CD14-positive monocyte (primary cell): ENCODE measurements around the gene OSBPL10. TPM values are rescaled to one million over a fixed set of nuclear protein-coding genes. Genes with fewer than 3 reads are reported as not detected.

ENCODE experiments used
- DNase-seq, 3 donors: peaks; one replicate each; pipeline ENCODE4 v3.0.0-alpha.2; 2011 to 2022
- H2AFZ ChIP-seq: 2 replicates; pipeline ENCODE4 v1.6.0; 2012; ENCODE audit warnings: mild to moderate bottlenecking, low read depth, low read length, inconsistent platforms; ENCODE audit not compliant: insufficient read depth, poor library complexity, severe bottlenecking
- H3K27ac ChIP-seq, 2 donors: 1 replicate in 1 of 2; 2 replicates in 1 of 2; pipeline ENCODE4 v1.5.1; 2012 to 2013; ENCODE audit warnings: low read length in 2 of 2, control low read depth in 1 of 2, inconsistent platforms in 1 of 2, low read depth in 1 of 2, mild to moderate bottlenecking in 1 of 2
- H3K27me3 ChIP-seq, 2 donors: one replicate each; pipeline versions ENCODE4 v1.6.0 to v1.6.1; 2011 to 2013; ENCODE audit warnings: low read length in 2 of 2; ENCODE audit not compliant: control insufficient read depth in 2 of 2, insufficient read depth in 2 of 2
- H3K36me3 ChIP-seq, 2 donors: replicated peaks in 1 of 2; 1 replicate in 1 of 2; 2 replicates in 1 of 2; pipeline versions ENCODE4 v1.5.1 to v1.6.1; 2012 to 2013; ENCODE audit warnings: low read length in 2 of 2, control low read depth in 1 of 2, inconsistent platforms in 1 of 2, mild to moderate bottlenecking in 1 of 2; ENCODE audit not compliant: insufficient read depth in 2 of 2, control insufficient read depth in 1 of 2
- H3K4me1 ChIP-seq, 2 donors: 1 replicate in 1 of 2; 2 replicates in 1 of 2; pipeline versions ENCODE4 v1.5.1 to v1.6.1; 2012 to 2013; ENCODE audit warnings: low read length in 2 of 2, control low read depth in 1 of 2, inconsistent platforms in 1 of 2, mild to moderate bottlenecking in 1 of 2, moderate library complexity in 1 of 2; ENCODE audit not compliant: insufficient read depth in 2 of 2, control insufficient read depth in 1 of 2
- H3K4me2 ChIP-seq: replicated peaks from 2 replicates; pipeline ENCODE3; 2012; ENCODE audit warnings: low read length, moderate library complexity, mild to moderate bottlenecking; ENCODE audit not compliant: poor library complexity, severe bottlenecking; ENCODE audit errors: extremely low read depth
- H3K4me3 ChIP-seq, 3 experiments: fragments of 200-600 bp in 1 of 3; sonication (generic) in 1 of 3; replicated peaks in 1 of 3; 1 replicate in 2 of 3; 2 replicates in 1 of 3; pipeline ENCODE4 v1.5.1; 2011 to 2013; ENCODE audit warnings: low read length in 3 of 3, mild to moderate bottlenecking in 3 of 3, control low read depth in 2 of 3, low read depth in 2 of 3, inconsistent platforms in 1 of 3, moderate library complexity in 1 of 3
- H3K79me2 ChIP-seq: 2 replicates; pipeline ENCODE4 v1.6.0; 2012; ENCODE audit warnings: mild to moderate bottlenecking, control low read depth, inconsistent platforms, low read length, moderate library complexity; ENCODE audit not compliant: insufficient read depth
- H3K9ac ChIP-seq: 2 replicates; pipeline ENCODE4 v1.6.0; 2017; ENCODE audit warnings: low read length, mild to moderate bottlenecking; ENCODE audit not compliant: insufficient read depth, poor library complexity, severe bottlenecking
- H3K9me3 ChIP-seq, 2 donors: replicated peaks in 1 of 2; 1 replicate in 1 of 2; 2 replicates in 1 of 2; pipeline versions ENCODE4 v1.5.1 to v1.6.1; 2012 to 2013; ENCODE audit warnings: low read length in 2 of 2, control low read depth in 1 of 2; ENCODE audit not compliant: control insufficient read depth in 1 of 2, insufficient read depth in 1 of 2
- H4K20me1 ChIP-seq: 2 replicates; pipeline ENCODE4 v1.6.0; 2012; ENCODE audit warnings: mild to moderate bottlenecking, low read length, control low read depth, moderate library complexity; ENCODE audit not compliant: insufficient read depth
- H3K27ac Mint-ChIP-seq, 7 donors: one replicate each; pipeline ENCODE4 v1.8.0; 2020; ENCODE audit warnings: mild to moderate bottlenecking in 7 of 7, mixed read lengths in 7 of 7, moderate library complexity in 6 of 7, inconsistent platforms in 2 of 7
- H3K27me3 Mint-ChIP-seq, 3 donors: one replicate each; pipeline ENCODE4 v1.8.0; 2021 to 2022; ENCODE audit warnings: low read depth in 3 of 3, mild to moderate bottlenecking in 3 of 3, mixed read lengths in 3 of 3, moderate library complexity in 3 of 3, inconsistent platforms in 1 of 3
- H3K36me3 Mint-ChIP-seq, 2 donors: one replicate each; pipeline ENCODE4 v1.8.0; 2020; ENCODE audit warnings: mixed read lengths in 2 of 2, inconsistent platforms in 1 of 2, mild to moderate bottlenecking in 1 of 2
- H3K4me1 Mint-ChIP-seq: one replicate; pipeline ENCODE4 v1.8.0; 2020; ENCODE audit warnings: mild to moderate bottlenecking, mixed read lengths
- H3K4me3 Mint-ChIP-seq, 2 donors: one replicate each; pipeline ENCODE4 v1.8.0; 2020; ENCODE audit warnings: mild to moderate bottlenecking in 2 of 2, mixed read lengths in 2 of 2, moderate library complexity in 1 of 2
- H3K9me3 Mint-ChIP-seq, 7 donors: one replicate each; pipeline ENCODE4 v1.8.0; 2020 to 2022; ENCODE audit warnings: mixed read lengths in 7 of 7, mild to moderate bottlenecking in 6 of 7, moderate library complexity in 6 of 7, inconsistent platforms in 2 of 7
- CTCF ChIP-seq: fragments of 200-600 bp; IDR thresholded peaks from one replicate; pipeline ENCODE4 v1.8.0; 2022; ENCODE audit warnings: antibody characterized with exemption, mild to moderate bottlenecking
- WGBS: methylation state at CpG from one replicate; pipeline ENCODE4 v1.1.5; 2013; ENCODE audit warnings: missing lambda C conversion rate; ENCODE audit not compliant: insufficient coverage; 5-methylcytosine and 5-hydroxymethylcytosine counted together
- intact Hi-C, 2 donors: fragments of 100-400 bp; cut with micrococcal nuclease; formaldehyde crosslinking; loops; one replicate each; pipeline versions ENCODE4 v1.15.0 to v1.15.1; 2023
- polyA plus RNA-seq, 3 donors: library from polyadenylated mRNA; depleted of rRNA in 1 of 3; unstranded in 2 of 3; stranded (reverse) in 1 of 3; fragments of 300-500 nt in 2 of 3; fragments of >200 nt in 1 of 3; fragmentation: Illumina TruSeq in 2 of 3; gene quantifications; 1 replicate in 2 of 3; 2 replicates in 1 of 3; pipeline ENCODE4 v1.2.3, GENCODE V29; 2012 to 2021

The OSBPL10 gene
- polyA plus RNA-seq, 3 donors, result 0.03 TPM; not detected in 2

GRCh38 chr3:31937225-31937624 lies 43.8 kb downstream of the OSBPL10 start:
- Histone ChIP-seq H2AFZ (no peak overlapping the region), H3K4me2 (no peak overlapping the region), H3K4me3 (no peak overlapping the region), H3K4me1 (no peaks in the 10 kb centered on the region), H4K20me1 (no peaks in the 10 kb centered on the region), H3K27ac (no peak overlapping the region), H3K9ac (no peak overlapping the region), H3K79me2 (no peaks in the 10 kb centered on the region), H3K27me3 (no peaks in the 10 kb centered on the region), H3K9me3 (no peaks in the 10 kb centered on the region), H3K36me3 (no peaks in the 10 kb centered on the region)
- Mint-ChIP-seq H3K27ac (no peak overlapping the region), H3K9me3 (peaks cover 0 to 2% (median 0%) of the 10 kb centered on the region in 7 donors), H3K27me3 (peaks cover 2 to 7% (median 4%) of the 10 kb centered on the region in 3 donors), H3K4me1 (no peaks in the 10 kb centered on the region), H3K4me3 (no peak overlapping the region), H3K36me3 (no peaks in the 10 kb centered on the region)
- intact Hi-C loops, result no loop called here
- 88% methylated on average over 2 of the region's 4 CpGs for whole genome bisulfite sequencing
- DNase-seq, result no peak
- no peak for TF ChIP-seq CTCF

- H3K27ac Mint-ChIP-seq, result no peak overlapping the region
- Histone ChIP-seq H3K4me2 (no peak overlapping the region), H2AFZ (no peak overlapping the region), H3K36me3 (no peaks in the 10 kb centered on the region), H3K9me3 (no peaks in the 10 kb centered on the region), H3K4me1 (no peaks in the 10 kb centered on the region), H3K79me2 (no peaks in the 10 kb centered on the region), H3K4me3 (no peak overlapping the region), H4K20me1 (no peaks in the 10 kb centered on the region), H3K27me3 (no peaks in the 10 kb centered on the region), H3K9ac (no peak overlapping the region), H3K27ac (no peak overlapping the region)
- H3K4me3 Mint-ChIP-seq, result no peak overlapping the region
- H3K27me3 Mint-ChIP-seq, result peaks cover 2 to 4% (median 4%) of the 10 kb centered on the region in 3 donors
- no peak for TF ChIP-seq CTCF
- intact Hi-C loops, result no loop called here
- H3K4me1 Mint-ChIP-seq, result no peaks in the 10 kb centered on the region
- DNase-seq, result no peak
- WGBS, result no CpG with 5 or more reads among the region's 1 CpG
- H3K9me3 Mint-ChIP-seq, result no peaks in the 10 kb centered on the region
- H3K36me3 Mint-ChIP-seq, result no peaks in the 10 kb centered on the region
Measured at GRCh38 chr3:31936420-31937060, 44.5 kb downstream of the OSBPL10 start.
